OCI-LY7 (cell line): Measurements from ENCODE around the gene LIMK2.

Experiments used
- EZH2phosphoT487 ChIP-seq: fragments of 200-600 bp; sonication (generic); IDR thresholded peaks from 2 replicates; pipeline ENCODE4 v1.6.1; 2018; ENCODE audit warnings: low read depth, borderline replicate concordance, mild to moderate bottlenecking, mixed run types, antibody characterized with exemption, low read length, moderate library complexity, mixed read lengths
- TF ChIP-seq, protein P1 (sequence below): fragments of 200-600 bp; sonication (generic); conservative IDR thresholded peaks from 2 replicates; pipeline ENCODE4 v1.5.1; 2014; ENCODE audit warnings: mild to moderate bottlenecking, antibody characterized with exemption, low read length, moderate library complexity, mixed read lengths

DNA sequence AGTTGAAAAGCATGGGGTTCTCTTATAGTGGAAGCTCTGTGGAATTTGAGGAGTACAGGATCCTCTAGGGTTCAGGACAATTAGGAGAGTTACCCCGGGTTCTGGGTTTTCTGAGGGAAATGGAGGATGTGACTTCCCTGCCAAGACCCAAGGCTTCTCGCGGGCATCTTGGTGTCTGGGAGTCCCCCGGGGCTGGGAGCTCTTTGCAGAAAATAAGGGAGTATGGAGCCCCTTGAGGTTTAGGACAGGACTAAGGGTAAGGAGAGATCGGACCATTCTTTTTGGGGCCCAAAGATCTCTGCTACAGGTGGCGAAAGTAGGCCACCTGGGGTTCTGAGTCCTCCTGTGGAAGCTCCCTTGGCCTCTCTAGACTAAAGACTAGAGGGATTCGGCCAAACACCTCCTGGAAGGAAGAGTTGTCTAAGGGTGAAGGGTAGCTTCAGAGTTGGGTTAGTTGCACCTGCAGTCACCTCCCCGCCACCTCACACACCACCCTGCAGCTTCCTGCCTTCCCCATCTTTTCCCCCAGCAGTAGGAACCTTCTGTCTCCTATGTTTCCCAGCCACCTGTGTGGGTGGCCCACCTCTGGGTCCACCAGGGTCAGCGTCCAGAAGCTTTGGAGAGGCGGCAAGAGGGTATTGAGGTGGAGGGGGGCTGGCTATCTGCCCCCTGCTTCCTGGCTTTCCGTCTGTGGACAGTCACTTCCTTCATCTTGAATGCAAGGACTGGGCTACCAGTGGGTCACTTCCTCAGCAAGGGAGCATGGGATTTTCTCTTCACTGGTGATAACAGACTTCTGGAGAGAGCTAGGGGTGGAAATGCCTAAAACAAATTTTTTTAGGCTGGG, 908 bp downstream of the LIMK2 start:
- TF ChIP-seq, protein P1, sequence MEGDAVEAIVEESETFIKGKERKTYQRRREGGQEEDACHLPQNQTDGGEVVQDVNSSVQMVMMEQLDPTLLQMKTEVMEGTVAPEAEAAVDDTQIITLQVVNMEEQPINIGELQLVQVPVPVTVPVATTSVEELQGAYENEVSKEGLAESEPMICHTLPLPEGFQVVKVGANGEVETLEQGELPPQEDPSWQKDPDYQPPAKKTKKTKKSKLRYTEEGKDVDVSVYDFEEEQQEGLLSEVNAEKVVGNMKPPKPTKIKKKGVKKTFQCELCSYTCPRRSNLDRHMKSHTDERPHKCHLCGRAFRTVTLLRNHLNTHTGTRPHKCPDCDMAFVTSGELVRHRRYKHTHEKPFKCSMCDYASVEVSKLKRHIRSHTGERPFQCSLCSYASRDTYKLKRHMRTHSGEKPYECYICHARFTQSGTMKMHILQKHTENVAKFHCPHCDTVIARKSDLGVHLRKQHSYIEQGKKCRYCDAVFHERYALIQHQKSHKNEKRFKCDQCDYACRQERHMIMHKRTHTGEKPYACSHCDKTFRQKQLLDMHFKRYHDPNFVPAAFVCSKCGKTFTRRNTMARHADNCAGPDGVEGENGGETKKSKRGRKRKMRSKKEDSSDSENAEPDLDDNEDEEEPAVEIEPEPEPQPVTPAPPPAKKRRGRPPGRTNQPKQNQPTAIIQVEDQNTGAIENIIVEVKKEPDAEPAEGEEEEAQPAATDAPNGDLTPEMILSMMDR: no peak
- TF ChIP-seq EZH2phosphoT487: no peak
